HG03521 (cell line): ENCODE data around the gene RANBP9.

Experiments
- ATAC-seq: cut with Tn5 transposase; IDR thresholded peaks from one replicate; pipeline ENCODE4 v1.9.1; 2021; ENCODE audit warnings: mild to moderate bottlenecking, moderate library complexity; ENCODE audit not compliant: unreplicated experiment

The RANBP9 gene

DNA sequence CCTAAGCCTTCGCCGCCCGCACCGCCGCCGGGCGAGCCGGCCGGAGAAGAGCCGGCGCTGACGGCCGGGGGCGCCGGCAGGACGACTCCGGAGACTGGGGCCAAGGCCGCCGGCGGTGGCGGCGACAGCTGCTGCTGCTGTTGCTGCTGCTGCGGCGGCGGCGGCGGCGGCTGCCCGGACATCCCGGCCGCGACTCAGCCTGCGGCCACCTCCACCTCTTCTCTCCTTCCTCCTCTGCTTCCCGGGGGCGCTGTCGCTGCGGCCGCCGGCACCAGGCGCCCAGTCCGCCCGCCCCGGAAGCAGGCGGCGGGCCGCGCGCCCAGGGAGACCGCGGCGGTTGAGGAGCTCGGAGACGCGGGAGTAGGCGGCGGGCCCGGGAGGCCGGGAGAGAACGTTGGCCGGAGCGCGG, 307 bp downstream of the RANBP9 start:
- peak; percentile 42 for ATAC-seq

DNA sequence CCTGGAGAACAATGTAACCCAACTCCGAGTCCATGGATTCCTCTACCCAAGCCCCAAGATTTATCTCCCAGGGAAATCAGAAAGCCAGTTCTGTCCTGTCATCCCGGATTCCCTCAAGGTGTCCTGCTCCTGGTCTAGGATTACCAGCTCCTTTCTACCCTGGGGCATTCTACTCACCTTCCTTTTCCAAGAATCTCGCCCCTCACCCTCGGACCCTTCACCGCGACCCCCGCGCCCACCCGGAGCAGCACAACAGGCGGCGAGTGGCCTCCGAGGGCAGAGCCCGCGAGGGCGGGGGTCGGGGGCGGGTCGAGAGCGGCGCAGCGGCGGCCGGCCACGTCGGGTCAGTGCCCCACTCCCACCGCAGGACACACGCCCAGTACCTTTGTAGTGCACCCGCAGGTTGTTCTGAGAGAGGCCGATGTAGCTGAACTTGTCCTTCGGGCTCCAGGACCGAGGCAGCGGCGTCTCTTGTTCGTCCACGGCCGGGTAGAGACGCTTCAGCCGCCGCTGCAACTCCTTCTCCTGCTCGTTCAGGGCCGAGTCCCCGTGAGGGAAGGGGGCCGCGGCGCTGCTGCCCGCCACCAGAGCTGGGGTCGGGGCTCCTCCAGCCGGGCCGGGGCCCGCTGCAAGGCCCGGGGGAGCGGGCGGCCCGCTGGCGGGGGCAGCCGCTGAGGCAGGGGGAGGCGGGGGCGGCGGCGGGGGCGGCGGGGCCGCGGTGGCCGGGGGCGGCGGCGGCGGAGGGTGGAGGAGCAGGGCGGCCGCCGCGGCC, 897 bp downstream of the RANBP9 start:
- peak; percentile 9 for ATAC-seq

DNA sequence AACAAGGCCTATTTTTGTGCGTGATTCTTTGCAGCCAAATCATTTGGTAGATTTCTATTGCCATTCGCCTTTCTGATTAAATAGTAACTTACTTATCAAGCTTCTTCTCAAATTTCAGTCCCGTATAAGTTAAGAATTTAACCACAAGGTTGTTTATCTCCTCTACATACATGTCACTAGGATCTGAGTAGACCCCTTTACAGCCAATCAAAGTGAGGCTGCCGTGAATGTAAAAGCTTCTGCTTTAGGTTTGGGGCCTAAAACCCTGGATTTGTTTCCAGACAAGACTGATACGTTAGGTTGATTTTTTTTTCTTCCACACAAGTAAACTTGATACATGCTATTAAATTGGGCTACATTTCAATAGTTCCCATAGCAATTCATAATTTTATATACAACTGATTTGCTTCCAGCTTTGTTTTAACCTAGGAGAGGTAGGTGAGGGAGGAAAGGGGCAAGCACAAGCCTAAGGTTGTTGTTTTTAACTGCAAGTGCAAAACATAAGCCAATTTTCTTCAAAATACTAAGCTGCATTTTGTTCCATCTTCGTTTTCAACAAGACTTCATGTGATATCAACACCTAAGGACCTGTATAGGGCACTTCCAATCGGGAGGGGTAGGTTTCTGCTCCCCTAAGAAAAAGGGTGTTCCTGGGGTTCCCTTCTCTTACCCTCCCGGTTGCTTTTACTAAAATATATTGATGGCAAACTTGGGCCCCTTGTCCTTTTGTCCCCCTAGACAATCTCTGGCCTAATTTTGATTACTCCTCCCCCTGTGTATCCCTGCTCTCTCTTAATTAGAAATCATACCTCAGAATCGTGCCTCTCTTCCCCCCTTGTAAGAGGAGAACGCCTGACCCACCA, 1.7 kb downstream of the RANBP9 start:
- no peak for ATAC-seq

DNA sequence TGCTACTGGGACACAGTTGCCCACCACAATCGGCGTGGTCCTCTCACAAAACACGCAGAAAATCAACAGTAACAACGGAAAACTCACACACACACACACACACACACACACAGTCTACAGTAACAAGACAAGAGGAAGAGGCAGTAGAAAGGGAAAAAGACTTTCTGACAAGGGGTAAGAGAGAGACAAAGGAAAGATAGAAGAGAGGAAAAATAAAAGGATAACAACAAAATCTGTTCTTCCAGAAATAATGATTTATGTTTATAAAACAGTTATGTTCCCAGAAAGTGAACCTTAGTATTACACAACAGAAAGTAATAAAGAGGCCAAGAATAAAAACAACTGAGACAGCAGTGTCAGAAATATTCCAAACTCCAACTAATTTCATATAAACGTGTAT, 2.9 kb downstream of the RANBP9 start:
- no peak for ATAC-seq

DNA sequence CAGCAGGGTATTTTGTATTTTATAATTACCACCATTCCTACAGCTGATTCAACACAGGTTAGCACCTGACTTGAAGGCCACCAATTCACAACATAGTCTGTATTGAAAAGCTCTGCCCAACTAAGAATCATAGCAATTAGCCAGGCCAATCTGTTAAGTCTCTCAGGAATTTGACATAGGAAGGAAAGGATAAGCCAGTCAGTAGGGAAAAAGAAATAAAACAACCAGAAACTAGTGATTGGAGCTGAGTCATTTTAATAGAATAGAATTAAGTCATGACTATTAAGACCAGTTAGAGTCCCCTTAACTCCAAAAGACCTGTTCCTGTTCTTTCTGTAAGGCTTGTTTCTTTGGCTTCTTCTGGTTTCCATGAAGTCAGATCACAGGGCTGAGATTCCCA, 8.1 kb downstream of the RANBP9 start:
- no peak for ATAC-seq

- ATAC-seq = no peak
These were observed 8.8 kb downstream of the RANBP9 start for GRCh38 chr6:13702809-13703302.

GRCh38 chr6:13700232-13700631, 11.4 kb downstream of the RANBP9 start:
- no peak for ATAC-seq

- no peak for ATAC-seq
These were observed 12.9 kb downstream of the RANBP9 start for GRCh38 chr6:13698715-13699114.

DNA sequence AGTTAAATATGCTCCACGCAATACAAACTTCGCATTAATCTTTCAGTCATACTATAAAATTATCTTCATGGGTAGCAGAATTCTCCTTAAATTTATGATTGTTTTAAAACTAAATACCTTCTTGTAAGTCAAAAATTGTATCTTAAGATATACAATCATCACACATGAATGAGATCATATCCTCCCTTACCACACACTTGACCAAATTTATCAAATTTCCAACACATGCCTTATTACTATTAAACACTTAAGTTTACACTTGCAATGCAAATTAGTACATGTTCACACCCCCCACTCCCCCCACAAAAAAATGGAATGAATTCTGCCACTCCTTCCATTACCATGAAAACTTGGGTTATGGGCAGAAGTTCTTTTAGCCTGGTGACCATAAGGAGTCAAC, 13.8 kb downstream of the RANBP9 start:
- no peak for ATAC-seq

- no peak for ATAC-seq
These were observed 15.4 kb downstream of the RANBP9 start for GRCh38 chr6:13696226-13696625.

DNA sequence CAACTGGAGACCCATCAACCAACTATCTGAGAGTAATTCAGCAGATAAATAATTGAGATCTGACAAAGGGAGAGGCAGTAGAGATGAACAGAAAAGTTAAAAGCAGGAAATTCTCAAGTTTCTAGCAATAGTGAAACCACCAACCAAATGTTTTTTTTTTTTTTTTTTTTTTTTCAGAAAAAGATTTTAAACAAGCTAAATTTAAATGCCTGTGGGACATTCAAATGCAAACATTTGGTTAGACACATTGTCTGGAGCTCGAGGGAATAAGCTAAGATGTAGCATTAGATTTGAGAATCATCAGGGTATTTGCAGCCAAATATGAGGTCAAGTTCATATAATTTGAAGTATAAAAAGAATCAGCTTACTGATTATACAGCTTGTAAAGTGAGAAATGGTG, 16.4 kb downstream of the RANBP9 start:
- no peak for ATAC-seq

DNA sequence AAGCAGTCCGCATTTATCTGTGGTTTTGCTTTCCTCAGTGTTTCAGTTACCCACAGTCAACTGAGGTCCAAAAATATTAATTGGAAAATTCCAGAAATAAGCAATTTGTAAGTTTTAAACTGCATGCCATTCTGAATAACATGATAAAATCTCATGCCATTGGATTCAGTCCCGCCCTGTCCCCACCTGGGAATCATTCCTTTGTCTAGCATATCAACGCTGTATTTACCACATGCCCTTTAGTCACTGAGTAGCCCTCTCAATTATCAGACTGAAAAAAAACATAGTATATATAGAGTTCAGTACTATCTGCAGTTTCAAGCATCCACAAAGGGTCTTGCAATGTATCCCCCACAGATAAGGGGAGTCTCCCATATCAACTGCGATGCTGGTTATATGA, 17.1 kb downstream of the RANBP9 start:
- ATAC-seq = no peak

GRCh38 chr6:13689511-13690256, 22.0 kb downstream of the RANBP9 start:
- ATAC-seq = no peak

GRCh38 chr6:13688692-13689196, 22.9 kb downstream of the RANBP9 start:
- no peak for ATAC-seq

GRCh38 chr6:13687917-13688351, 23.7 kb downstream of the RANBP9 start:
- no peak for ATAC-seq

DNA sequence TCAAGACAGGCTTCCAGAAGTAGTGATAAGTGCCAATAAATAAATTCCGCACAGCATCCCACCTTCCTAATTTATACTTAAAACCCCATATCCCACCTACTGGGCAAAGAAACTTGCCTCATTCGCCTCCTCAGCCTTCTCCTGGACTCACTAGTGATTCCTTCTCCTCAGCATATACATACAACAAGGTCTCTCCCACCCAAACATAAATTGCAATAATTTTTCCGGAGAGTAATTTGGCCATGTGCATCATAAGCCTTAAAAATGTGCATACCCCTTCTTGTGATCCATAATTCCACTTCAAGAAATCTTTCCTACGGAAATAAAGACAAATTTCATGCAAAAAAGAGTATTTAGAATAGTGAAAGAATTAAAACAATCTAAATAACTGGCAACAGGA, 26.8 kb downstream of the RANBP9 start:
- ATAC-seq = no peak

DNA sequence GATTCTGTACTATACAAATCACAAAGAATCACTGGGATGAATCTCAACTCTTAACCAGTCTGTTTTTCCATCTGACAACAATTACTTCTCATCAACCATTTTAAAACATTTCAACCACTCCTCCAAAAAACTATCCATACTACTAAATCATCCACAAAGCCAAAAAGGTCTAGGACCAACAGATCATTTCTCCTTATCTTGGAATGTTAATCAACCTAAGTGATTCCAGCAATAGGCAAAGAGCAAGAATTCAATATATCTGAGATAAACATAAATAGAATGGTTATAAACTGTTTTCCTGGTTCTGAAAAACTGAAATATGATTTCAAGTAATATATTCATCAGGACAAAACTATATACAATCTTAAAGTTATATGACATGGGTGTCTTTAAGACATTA, 28.6 kb downstream of the RANBP9 start:
- no peak for ATAC-seq

DNA sequence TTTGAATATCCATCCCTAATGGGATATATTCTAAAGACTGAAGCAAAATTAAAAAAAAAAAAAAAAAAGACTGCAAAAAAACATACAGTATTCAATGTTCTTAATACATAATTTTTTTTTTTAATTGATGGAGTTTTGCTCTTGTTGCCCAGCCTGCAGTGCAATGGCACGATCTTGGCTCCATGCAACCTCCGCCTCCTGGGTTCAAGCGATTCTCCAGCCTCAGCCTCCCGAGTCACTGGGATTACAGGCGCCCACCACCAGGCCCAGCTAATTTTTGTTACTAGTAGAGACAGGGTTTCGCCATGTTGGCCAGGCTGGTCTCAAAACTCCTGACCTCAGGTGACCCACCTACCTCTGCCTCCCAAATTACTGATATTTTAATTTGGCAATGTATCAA, 29.3 kb downstream of the RANBP9 start:
- ATAC-seq = no peak

- ATAC-seq = no peak
These were observed 30.2 kb downstream of the RANBP9 start for GRCh38 chr6:13681305-13682061.

GRCh38 chr6:13680448-13680968, 31.1 kb downstream of the RANBP9 start:
- ATAC-seq = no peak
